GM06990 (cell line): ENCODE results near the gene LRMDA.

ENCODE experiments used
- DNase-seq: peaks from one replicate; pipeline ENCODE4 v3.0.0-alpha.2; 2011; ENCODE audit not compliant: insufficient read length; ENCODE audit errors: extremely low read depth
- H3K27me3 ChIP-seq: replicated peaks from 2 replicates; pipeline ENCODE4 v1.6.0; 2011; ENCODE audit warnings: low read length; ENCODE audit not compliant: control insufficient read depth, insufficient read depth
- H3K36me3 ChIP-seq: 2 replicates; pipeline ENCODE4 v1.5.1; 2011; ENCODE audit warnings: low read length; ENCODE audit not compliant: control insufficient read depth, insufficient read depth
- H3K4me3 ChIP-seq: replicated peaks from 2 replicates; pipeline ENCODE4 v1.5.1; 2011; ENCODE audit warnings: low read depth, mild to moderate bottlenecking, control low read depth, low read length
- CTCF ChIP-seq: IDR thresholded peaks from 2 replicates; pipeline ENCODE4 v1.5.1; 2011; ENCODE audit warnings: low read length, control low read depth, mild to moderate bottlenecking, inconsistent platforms; ENCODE audit not compliant: insufficient read depth, poor library complexity, severe bottlenecking

LRMDA gene

GRCh38 chr10:76026176-76026771 is 594.9 kb downstream of the LRMDA start:
- TF ChIP-seq CTCF = no peak
- DNase-seq = no peak
- Histone ChIP-seq H3K27me3 (no peaks in the 10 kb centered on the region; the same call in 1 of the 2 replicates), H3K4me3 (no peak overlapping the region), H3K36me3 (no peaks in the 10 kb centered on the region)

- Histone ChIP-seq H3K4me3 (no peak overlapping the region), H3K36me3 (no peaks in the 10 kb centered on the region), H3K27me3 (no peaks in the 10 kb centered on the region; the same call in 1 of the 2 replicates)
- TF ChIP-seq CTCF = no peak
- no peak for DNase-seq
These were observed 595.5 kb downstream of the LRMDA start for GRCh38 chr10:76026905-76027304.

GRCh38 chr10:76029782-76030181 is 598.4 kb downstream of the LRMDA start:
- H3K27me3 ChIP-seq = no peaks in the 10 kb centered on the region; the same call in 1 of the 2 replicates
- H3K4me3 ChIP-seq = no peak overlapping the region
- H3K36me3 ChIP-seq = no peaks in the 10 kb centered on the region
- no peak for DNase-seq
- no peak for TF ChIP-seq CTCF

GRCh38 chr10:76031099-76031498 is 599.7 kb downstream of the LRMDA start:
- no peak for TF ChIP-seq CTCF

GRCh38 chr10:76031769-76032699 is 600.6 kb downstream of the LRMDA start:
- H3K27me3 ChIP-seq = no peaks in the 10 kb centered on the region
- TF ChIP-seq CTCF = no peak
- no peak for DNase-seq
- H3K36me3 ChIP-seq = no peaks in the 10 kb centered on the region
- H3K4me3 ChIP-seq = no peak overlapping the region

More at GRCh38 chr10:76031099-76031498, 599.7 kb downstream of the LRMDA start:
- H3K36me3 ChIP-seq = no peaks in the 10 kb centered on the region
- DNase-seq = no peak
- no peak overlapping the region for H3K4me3 ChIP-seq
- H3K27me3 ChIP-seq = no peaks in the 10 kb centered on the region
